Stimulated activated CD4-positive, alpha-beta T cell treated with anti-CD3 and anti-CD28 coated beads, Interleukin-4, amount 100 ng/mL, for 48 hours (primary cell): ENCODE results near the gene SLC5A5.
"Not testable (repeated sequence)": the region's sequence is repeated elsewhere in the genome, so short reads cannot be mapped to it uniquely, and the experiment has no call there.

Source experiments
- DNase-seq, 2 donors: peaks; one replicate each; pipeline ENCODE4 v3.0.0-alpha.2; 2020; ENCODE audit warnings: low read depth in 2 of 2

SLC5A5 gene

GRCh38 chr19:17871032-17871877, 490 bp upstream of the SLC5A5 start:
- no peak for DNase-seq

- no peak for DNase-seq
These were observed 681 bp downstream of the SLC5A5 start for GRCh38 chr19:17872251-17873001.

- DNase-seq = peak; percentile 71 to 74
These were observed 2.3 kb downstream of the SLC5A5 start for GRCh38 chr19:17873786-17874757.

GRCh38 chr19:17874758-17875135, 3.0 kb downstream of the SLC5A5 start:
- no peak for DNase-seq

- DNase-seq = no peak
These were observed 6.0 kb downstream of the SLC5A5 start for GRCh38 chr19:17877696-17878095.

GRCh38 chr19:17879466-17879865, 7.7 kb downstream of the SLC5A5 start:
- DNase-seq = no peak

- DNase-seq = no peak
These were observed 10.0 kb downstream of the SLC5A5 start for GRCh38 chr19:17881701-17882100.

GRCh38 chr19:17883627-17884410, 12.1 kb downstream of the SLC5A5 start:
- DNase-seq = no peak

GRCh38 chr19:17886515-17886914, 14.8 kb downstream of the SLC5A5 start:
- no peak for DNase-seq

- not testable (repeated sequence) for DNase-seq
These were observed 15.5 kb downstream of the SLC5A5 start for GRCh38 chr19:17887221-17887620.

- DNase-seq = no peak
These were observed 16.5 kb downstream of the SLC5A5 start for GRCh38 chr19:17888260-17888659.

GRCh38 chr19:17889609-17890214, 18.0 kb downstream of the SLC5A5 start:
- no peak for DNase-seq

GRCh38 chr19:17893766-17894165, 22.0 kb downstream of the SLC5A5 start:
- no peak for DNase-seq

- DNase-seq = no peak
These were observed 31.0 kb downstream of the SLC5A5 start for GRCh38 chr19:17902701-17903100.

GRCh38 chr19:17908244-17908643, 36.5 kb downstream of the SLC5A5 start:
- DNase-seq = no peak

- no peak for DNase-seq
These were observed 37.4 kb downstream of the SLC5A5 start for GRCh38 chr19:17909003-17909732.

- DNase-seq = no peak
These were observed 39.1 kb downstream of the SLC5A5 start for GRCh38 chr19:17910791-17911360.

GRCh38 chr19:17915940-17916593, 44.3 kb downstream of the SLC5A5 start:
- DNase-seq = no peak

GRCh38 chr19:17918151-17918550, 46.4 kb downstream of the SLC5A5 start:
- not testable (repeated sequence) for DNase-seq
